Hematopoietic multipotent progenitor cell treated with erythropoietin and hydrocortisone succinate and interleukin-3 and kit ligand, for 15 days (in vitro differentiated cells): ENCODE results near the gene VPS35L.

ENCODE experiments used
- DNase-seq: peaks from one replicate; pipeline ENCODE4 v3.0.0-alpha.2; 2015; ENCODE audit warnings: low spot score

VPS35L gene

DNA sequence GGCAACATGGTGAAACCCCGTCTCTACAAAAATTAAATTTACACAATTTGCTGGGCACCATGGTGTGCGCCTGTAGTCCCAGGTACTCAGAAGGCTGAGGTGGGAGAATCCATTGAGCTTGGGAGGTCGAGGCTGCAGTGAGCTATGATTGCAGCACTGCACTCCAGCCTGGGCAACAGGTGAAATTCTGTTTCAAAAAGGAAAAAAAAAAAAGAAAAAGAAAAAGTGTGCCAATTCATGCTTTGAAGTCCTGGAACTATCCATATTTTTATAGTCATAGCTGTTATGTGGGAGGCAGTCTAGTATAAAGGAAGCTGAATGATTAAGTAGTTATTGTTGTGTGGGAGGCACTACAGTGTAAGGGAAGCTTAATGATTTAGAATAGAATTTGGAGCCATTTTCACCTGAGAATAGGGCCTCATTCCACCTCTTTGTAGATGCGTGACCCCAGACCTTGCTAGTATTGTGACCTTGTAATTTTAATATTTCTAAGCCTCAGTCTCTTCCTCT, 194.1 kb downstream of the VPS35L start:
- DNase-seq, result no peak
